CD14-positive monocyte (primary cell): ENCODE results near the gene APOL4. TPM values are rescaled to one million over a fixed set of nuclear protein-coding genes. Genes with fewer than 3 reads are reported as not detected.
"Not testable (repeated sequence)": the region's sequence is repeated elsewhere in the genome, so short reads cannot be mapped to it uniquely, and the experiment has no call there.

Experiments
- DNase-seq, 3 donors: peaks; one replicate each; pipeline ENCODE4 v3.0.0-alpha.2; 2011 to 2022
- H2AFZ ChIP-seq: 2 replicates; pipeline ENCODE4 v1.6.0; 2012; ENCODE audit warnings: mild to moderate bottlenecking, low read depth, low read length, inconsistent platforms; ENCODE audit not compliant: insufficient read depth, poor library complexity, severe bottlenecking
- H3K27ac ChIP-seq, 2 donors: 1 replicate in 1 of 2; 2 replicates in 1 of 2; pipeline ENCODE4 v1.5.1; 2012 to 2013; ENCODE audit warnings: low read length in 2 of 2, control low read depth in 1 of 2, inconsistent platforms in 1 of 2, low read depth in 1 of 2, mild to moderate bottlenecking in 1 of 2
- H3K27me3 ChIP-seq, 2 donors: one replicate each; pipeline versions ENCODE4 v1.6.0 to v1.6.1; 2011 to 2013; ENCODE audit warnings: low read length in 2 of 2; ENCODE audit not compliant: control insufficient read depth in 2 of 2, insufficient read depth in 2 of 2
- H3K36me3 ChIP-seq, 2 donors: replicated peaks in 1 of 2; 1 replicate in 1 of 2; 2 replicates in 1 of 2; pipeline versions ENCODE4 v1.5.1 to v1.6.1; 2012 to 2013; ENCODE audit warnings: low read length in 2 of 2, control low read depth in 1 of 2, inconsistent platforms in 1 of 2, mild to moderate bottlenecking in 1 of 2; ENCODE audit not compliant: insufficient read depth in 2 of 2, control insufficient read depth in 1 of 2
- H3K4me1 ChIP-seq, 2 donors: 1 replicate in 1 of 2; 2 replicates in 1 of 2; pipeline versions ENCODE4 v1.5.1 to v1.6.1; 2012 to 2013; ENCODE audit warnings: low read length in 2 of 2, control low read depth in 1 of 2, inconsistent platforms in 1 of 2, mild to moderate bottlenecking in 1 of 2, moderate library complexity in 1 of 2; ENCODE audit not compliant: insufficient read depth in 2 of 2, control insufficient read depth in 1 of 2
- H3K4me2 ChIP-seq: replicated peaks from 2 replicates; pipeline ENCODE3; 2012; ENCODE audit warnings: low read length, moderate library complexity, mild to moderate bottlenecking; ENCODE audit not compliant: poor library complexity, severe bottlenecking; ENCODE audit errors: extremely low read depth
- H3K4me3 ChIP-seq, 3 experiments: fragments of 200-600 bp in 1 of 3; sonication (generic) in 1 of 3; replicated peaks in 1 of 3; 1 replicate in 2 of 3; 2 replicates in 1 of 3; pipeline ENCODE4 v1.5.1; 2011 to 2013; ENCODE audit warnings: low read length in 3 of 3, mild to moderate bottlenecking in 3 of 3, control low read depth in 2 of 3, low read depth in 2 of 3, inconsistent platforms in 1 of 3, moderate library complexity in 1 of 3
- H3K79me2 ChIP-seq: 2 replicates; pipeline ENCODE4 v1.6.0; 2012; ENCODE audit warnings: mild to moderate bottlenecking, control low read depth, inconsistent platforms, low read length, moderate library complexity; ENCODE audit not compliant: insufficient read depth
- H3K9ac ChIP-seq: 2 replicates; pipeline ENCODE4 v1.6.0; 2017; ENCODE audit warnings: low read length, mild to moderate bottlenecking; ENCODE audit not compliant: insufficient read depth, poor library complexity, severe bottlenecking
- H3K9me3 ChIP-seq, 2 donors: replicated peaks in 1 of 2; 1 replicate in 1 of 2; 2 replicates in 1 of 2; pipeline versions ENCODE4 v1.5.1 to v1.6.1; 2012 to 2013; ENCODE audit warnings: low read length in 2 of 2, control low read depth in 1 of 2; ENCODE audit not compliant: control insufficient read depth in 1 of 2, insufficient read depth in 1 of 2
- H4K20me1 ChIP-seq: 2 replicates; pipeline ENCODE4 v1.6.0; 2012; ENCODE audit warnings: mild to moderate bottlenecking, low read length, control low read depth, moderate library complexity; ENCODE audit not compliant: insufficient read depth
- H3K27ac Mint-ChIP-seq, 7 donors: one replicate each; pipeline ENCODE4 v1.8.0; 2020; ENCODE audit warnings: mild to moderate bottlenecking in 7 of 7, mixed read lengths in 7 of 7, moderate library complexity in 6 of 7, inconsistent platforms in 2 of 7
- H3K27me3 Mint-ChIP-seq, 3 donors: one replicate each; pipeline ENCODE4 v1.8.0; 2021 to 2022; ENCODE audit warnings: low read depth in 3 of 3, mild to moderate bottlenecking in 3 of 3, mixed read lengths in 3 of 3, moderate library complexity in 3 of 3, inconsistent platforms in 1 of 3
- H3K36me3 Mint-ChIP-seq, 2 donors: one replicate each; pipeline ENCODE4 v1.8.0; 2020; ENCODE audit warnings: mixed read lengths in 2 of 2, inconsistent platforms in 1 of 2, mild to moderate bottlenecking in 1 of 2
- H3K4me1 Mint-ChIP-seq: one replicate; pipeline ENCODE4 v1.8.0; 2020; ENCODE audit warnings: mild to moderate bottlenecking, mixed read lengths
- H3K4me3 Mint-ChIP-seq, 2 donors: one replicate each; pipeline ENCODE4 v1.8.0; 2020; ENCODE audit warnings: mild to moderate bottlenecking in 2 of 2, mixed read lengths in 2 of 2, moderate library complexity in 1 of 2
- H3K9me3 Mint-ChIP-seq, 7 donors: one replicate each; pipeline ENCODE4 v1.8.0; 2020 to 2022; ENCODE audit warnings: mixed read lengths in 7 of 7, mild to moderate bottlenecking in 6 of 7, moderate library complexity in 6 of 7, inconsistent platforms in 2 of 7
- WGBS: methylation state at CpG from one replicate; pipeline ENCODE4 v1.1.5; 2013; ENCODE audit warnings: missing lambda C conversion rate; ENCODE audit not compliant: insufficient coverage; 5-methylcytosine and 5-hydroxymethylcytosine counted together
- intact Hi-C, 2 donors: fragments of 100-400 bp; cut with micrococcal nuclease; formaldehyde crosslinking; loops; one replicate each; pipeline versions ENCODE4 v1.15.0 to v1.15.1; 2023
- polyA plus RNA-seq, 3 donors: library from polyadenylated mRNA; depleted of rRNA in 1 of 3; unstranded in 2 of 3; stranded (reverse) in 1 of 3; fragments of 300-500 nt in 2 of 3; fragments of >200 nt in 1 of 3; fragmentation: Illumina TruSeq in 2 of 3; gene quantifications; 1 replicate in 2 of 3; 2 replicates in 1 of 3; pipeline ENCODE4 v1.2.3, GENCODE V29; 2012 to 2021
- TF ChIP-seq, protein P1 (sequence below): fragments of 200-600 bp; IDR thresholded peaks from one replicate; pipeline ENCODE4 v1.8.0; 2022; ENCODE audit warnings: antibody characterized with exemption, mild to moderate bottlenecking

Gene APOL4
- polyA plus RNA-seq, 3 donors, result 0.51 to 1.4 (median 0.71) TPM

DNA sequence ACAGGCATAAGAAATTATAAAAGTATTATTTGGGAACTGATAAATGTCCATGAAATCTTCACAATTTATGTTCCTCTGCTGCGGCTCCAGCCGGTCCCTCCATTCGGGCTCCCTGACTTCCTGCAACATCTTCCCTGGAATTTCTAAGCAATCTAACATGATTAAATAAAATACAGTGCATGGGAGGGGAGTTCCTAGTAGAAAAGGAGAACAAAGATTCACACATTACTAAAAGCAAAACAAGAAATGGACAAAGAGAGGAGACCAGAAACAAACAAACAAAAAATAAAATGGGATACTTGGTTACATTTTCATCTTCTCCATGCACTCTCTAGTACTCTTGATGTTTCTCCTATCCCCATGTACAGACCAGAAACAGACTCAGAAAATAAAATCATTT is 8.6 kb upstream of the APOL4 start:
- no peaks in the 10 kb centered on the region for H3K79me2 ChIP-seq
- peaks cover 61 to 65% of the 10 kb centered on the region in 2 donors for H3K4me1 ChIP-seq
- H3K27me3 ChIP-seq, result no peaks in the 10 kb centered on the region
- H4K20me1 ChIP-seq, result no peaks in the 10 kb centered on the region
- Mint-ChIP-seq H3K27me3 (peaks cover 0 to 3% (median 0%) of the 10 kb centered on the region in 3 donors), H3K36me3 (peaks cover 3 to 5% of the 10 kb centered on the region in 2 donors), H3K4me3 (peak overlapping the region in 1 of 2 donors; percentile 62), H3K4me1 (peaks cover 74% of the 10 kb centered on the region), H3K27ac (peak overlapping the region; percentile 43 to 85 (median 74)), H3K9me3 (peaks cover 2 to 15% (median 5%) of the 10 kb centered on the region in 7 donors)
- peak overlapping the region in 1 of 3 experiments; percentile 49 for H3K4me3 ChIP-seq
- no peak overlapping the region for H3K9ac ChIP-seq
- H3K27ac ChIP-seq, result peak overlapping the region in 1 of 2 donors; percentile 19
- intact Hi-C loops, result no loop called here
- WGBS, result no CpG with 5 or more reads among the region's 3 CpGs
- H3K4me2 ChIP-seq, result peak overlapping the region; percentile 16
- no peak for DNase-seq
- no peak overlapping the region for H2AFZ ChIP-seq
- peaks cover 0 to 3% of the 10 kb centered on the region in 2 donors for H3K9me3 ChIP-seq
- TF ChIP-seq, protein P1, sequence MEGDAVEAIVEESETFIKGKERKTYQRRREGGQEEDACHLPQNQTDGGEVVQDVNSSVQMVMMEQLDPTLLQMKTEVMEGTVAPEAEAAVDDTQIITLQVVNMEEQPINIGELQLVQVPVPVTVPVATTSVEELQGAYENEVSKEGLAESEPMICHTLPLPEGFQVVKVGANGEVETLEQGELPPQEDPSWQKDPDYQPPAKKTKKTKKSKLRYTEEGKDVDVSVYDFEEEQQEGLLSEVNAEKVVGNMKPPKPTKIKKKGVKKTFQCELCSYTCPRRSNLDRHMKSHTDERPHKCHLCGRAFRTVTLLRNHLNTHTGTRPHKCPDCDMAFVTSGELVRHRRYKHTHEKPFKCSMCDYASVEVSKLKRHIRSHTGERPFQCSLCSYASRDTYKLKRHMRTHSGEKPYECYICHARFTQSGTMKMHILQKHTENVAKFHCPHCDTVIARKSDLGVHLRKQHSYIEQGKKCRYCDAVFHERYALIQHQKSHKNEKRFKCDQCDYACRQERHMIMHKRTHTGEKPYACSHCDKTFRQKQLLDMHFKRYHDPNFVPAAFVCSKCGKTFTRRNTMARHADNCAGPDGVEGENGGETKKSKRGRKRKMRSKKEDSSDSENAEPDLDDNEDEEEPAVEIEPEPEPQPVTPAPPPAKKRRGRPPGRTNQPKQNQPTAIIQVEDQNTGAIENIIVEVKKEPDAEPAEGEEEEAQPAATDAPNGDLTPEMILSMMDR, result no peak
- no peaks in the 10 kb centered on the region for H3K36me3 ChIP-seq

DNA sequence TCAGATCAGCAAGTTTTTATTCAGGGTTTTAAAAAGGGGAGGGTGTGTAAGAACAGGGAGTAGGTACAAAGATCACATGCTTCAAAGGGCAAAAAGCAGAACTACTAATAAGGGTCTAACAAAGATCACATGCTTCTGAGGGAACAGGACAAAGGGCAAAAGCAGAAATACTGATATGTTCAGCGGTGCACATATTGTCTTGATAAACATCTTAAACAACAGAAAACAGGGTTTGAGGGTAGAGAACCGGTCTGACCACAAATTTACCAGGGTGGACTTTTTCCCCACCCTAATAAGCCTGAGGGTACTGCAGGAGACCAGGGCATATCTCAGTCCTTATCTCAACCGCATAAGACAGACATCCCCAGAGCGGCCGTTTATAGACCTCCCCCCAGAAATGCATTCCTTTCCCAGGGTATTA is 7.9 kb upstream of the APOL4 start:
- H3K27me3 Mint-ChIP-seq, result not testable (repeated sequence)
- 0% methylated on average over 1 of the region's 5 CpGs for WGBS

More for the DNA sequence above, 7.9 kb upstream of the APOL4 start:
- H3K27me3 ChIP-seq, H2AFZ ChIP-seq, H3K9ac ChIP-seq, H3K79me2 ChIP-seq, H3K9me3 ChIP-seq, H3K36me3 ChIP-seq, H3K36me3 Mint-ChIP-seq, H3K4me2 ChIP-seq, H4K20me1 ChIP-seq, intact Hi-C loops, DNase-seq: not testable (repeated sequence)
- peak overlapping the region in 6 of 7 donors; percentile 6 to 85 (median 71) for H3K27ac Mint-ChIP-seq
- peak overlapping the region in 1 of 2 donors; percentile 17 for H3K4me3 Mint-ChIP-seq
- peaks cover 74% of the 10 kb centered on the region for H3K4me1 Mint-ChIP-seq
- H3K9me3 Mint-ChIP-seq, result peaks cover 2 to 15% (median 5%) of the 10 kb centered on the region in 7 donors
- H3K27ac ChIP-seq, result peak overlapping the region in 1 of 2 donors; percentile 15
- H3K4me1 ChIP-seq, result peaks cover 65 to 71% of the 10 kb centered on the region in 2 donors
- H3K4me3 ChIP-seq, result peak overlapping the region in 1 of 3 experiments; percentile 49
